Activated CD4-positive, alpha-beta T cell treated with anti-CD3 and anti-CD28 coated beads for 36 hours (primary cell): ENCODE measurements around the gene LAMA3. TPM values are rescaled to one million over a fixed set of nuclear protein-coding genes. Genes with fewer than 3 reads are reported as not detected.
"Not testable (repeated sequence)": the region's sequence is repeated elsewhere in the genome, so short reads cannot be mapped to it uniquely, and the experiment has no call there.

Source experiments
- ATAC-seq: fragments of 200-7000 bp; cut with Tn5 transposase; one replicate; pipeline ENCODE4 v1.10.0; 2021; ENCODE audit warnings: mild to moderate bottlenecking, moderate library complexity
- CTCF ChIA-PET: fragments of 350-600 bp; sonication (Branson Sonifier 250); formaldehyde crosslinking; loops from one replicate; lab custom pipeline; 2021; ENCODE audit warnings: antibody characterized with exemption; lab: Charles Lee
- POLR2A ChIA-PET: fragments of 350-600 bp; sonication (Branson Sonifier 250); formaldehyde crosslinking; loops from one replicate; lab custom pipeline; 2021; ENCODE audit warnings: antibody characterized with exemption, inconsistent platforms; lab: Charles Lee
- DNase-seq: peaks from one replicate; pipeline ENCODE4 v3.0.0-alpha.2; 2020
- H3K27ac Mint-ChIP-seq: one replicate; pipeline ENCODE4 v1.8.0; 2021; ENCODE audit warnings: mixed read lengths
- H3K27me3 Mint-ChIP-seq: one replicate; pipeline ENCODE4 v1.8.0; 2021; ENCODE audit warnings: mixed read lengths
- H3K36me3 Mint-ChIP-seq: one replicate; pipeline ENCODE4 v1.8.0; 2021; ENCODE audit warnings: low read depth, mixed read lengths
- H3K4me1 Mint-ChIP-seq: one replicate; pipeline ENCODE4 v1.8.0; 2021; ENCODE audit warnings: mixed read lengths
- H3K4me3 Mint-ChIP-seq: one replicate; pipeline ENCODE4 v1.8.0; 2021; ENCODE audit warnings: mild to moderate bottlenecking, moderate library complexity, mixed read lengths
- H3K9me3 Mint-ChIP-seq: one replicate; pipeline ENCODE4 v1.8.0; 2021; ENCODE audit warnings: low read depth, mixed read lengths
- intact Hi-C, 2 experiments: fragments of 100-400 bp; cut with DNase I in 1 of 2; cut with micrococcal nuclease in 1 of 2; formaldehyde crosslinking; loops; one replicate each; pipeline versions ENCODE4 v1.14.2 to v1.15.1; 2022 to 2024; cut with DNase I, micrococcal nuclease
- total RNA-seq, 2 experiments: library from RNA; stranded (reverse); gene quantifications; one replicate each; pipeline ENCODE4 v1.2.3, GENCODE V29; 2021

LAMA3 gene
- total RNA-seq, 2 experiments from 2014 or later, result 0.07 to 0.09 TPM

DNA sequence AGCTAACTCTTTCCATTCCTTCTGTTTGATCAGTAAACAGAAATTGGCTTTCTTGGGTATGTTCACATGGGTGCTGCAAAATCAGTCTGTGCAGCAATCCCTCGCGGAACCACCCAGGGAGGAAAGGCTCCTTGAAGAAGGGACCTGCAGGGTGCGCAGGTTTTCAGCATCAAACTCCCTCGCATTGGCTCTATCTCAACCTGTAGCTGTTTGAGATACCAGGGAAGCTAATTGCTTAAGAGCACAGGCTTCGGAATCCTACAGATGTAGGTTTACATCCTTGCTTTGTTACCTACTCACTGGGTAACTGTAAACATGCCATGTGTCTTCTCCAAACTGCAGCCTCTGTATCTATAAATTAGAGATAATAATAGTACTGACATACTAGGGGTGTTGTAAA is 43.2 kb downstream of the LAMA3 start:
- H3K4me3 Mint-ChIP-seq, result no peak overlapping the region
- ATAC-seq (no peak), DNase-seq (no peak)
- ChIA-PET CTCF (no interaction called here), POLR2A (no interaction called here)
- H3K4me1 Mint-ChIP-seq, result peaks cover 14% of the 10 kb centered on the region
- no peak overlapping the region for H3K27ac Mint-ChIP-seq
- intact Hi-C loops, result loop anchor here in 1 of 2 experiments (10.0 kb wide), 1 partner anchor 182 kb away; no protein-coding TSS in a partner anchor
- H3K27me3 Mint-ChIP-seq, result no peaks in the 10 kb centered on the region
- no peaks in the 10 kb centered on the region for H3K36me3 Mint-ChIP-seq
- no peaks in the 10 kb centered on the region for H3K9me3 Mint-ChIP-seq

DNA sequence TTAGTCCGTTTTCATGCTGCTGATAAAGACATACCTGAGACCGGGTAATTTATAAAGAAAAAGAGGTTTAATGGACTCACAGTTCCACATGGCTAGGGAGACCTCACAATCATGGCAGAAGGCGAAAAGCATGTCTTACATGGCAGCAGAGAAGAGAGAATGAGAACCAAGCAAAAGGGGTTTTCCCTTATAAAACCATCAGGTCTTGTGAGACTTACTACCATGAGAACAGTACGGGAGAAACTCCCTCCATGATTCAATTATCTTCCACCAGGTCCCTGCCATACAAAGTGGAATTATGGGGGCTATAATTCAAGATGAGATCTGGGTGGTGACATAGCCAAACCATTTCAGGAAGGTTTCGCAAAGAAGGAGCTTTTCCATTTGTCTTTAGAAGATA is 44.0 kb downstream of the LAMA3 start:
- POLR2A ChIA-PET, H3K27ac Mint-ChIP-seq, H3K36me3 Mint-ChIP-seq, CTCF ChIA-PET, DNase-seq, H3K4me3 Mint-ChIP-seq, H3K9me3 Mint-ChIP-seq, H3K27me3 Mint-ChIP-seq: not testable (repeated sequence)
- H3K4me1 Mint-ChIP-seq, result peaks cover 22% of the 10 kb centered on the region
- peak; percentile 30 for ATAC-seq
- intact Hi-C loops, result loop anchor here in 1 of 2 experiments (10.0 kb wide), 1 partner anchor 182 kb away; no protein-coding TSS in a partner anchor

DNA sequence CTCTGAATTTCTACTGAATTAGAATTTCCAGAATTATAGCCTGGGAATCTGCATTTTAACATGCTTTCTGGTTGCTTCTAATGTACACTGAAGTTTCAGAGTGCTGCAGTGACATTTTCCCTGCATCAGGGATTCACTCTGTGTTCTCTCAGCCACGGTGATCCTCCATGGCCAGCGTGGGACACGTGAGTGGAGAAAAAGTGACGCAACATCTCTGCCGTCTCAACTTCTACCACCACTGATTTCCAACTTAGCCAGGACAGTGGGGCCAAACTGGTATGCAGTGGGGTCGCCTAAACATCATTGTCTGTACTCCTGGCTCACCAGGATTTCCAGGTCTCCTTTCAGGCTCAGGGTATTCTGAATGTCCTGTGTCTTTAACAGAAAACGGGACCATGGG is 44.6 kb downstream of the LAMA3 start:
- no peak overlapping the region for H3K27ac Mint-ChIP-seq
- CTCF ChIA-PET, result no interaction called here
- DNase-seq, result no peak
- peaks cover 29% of the 10 kb centered on the region for H3K4me1 Mint-ChIP-seq
- H3K27me3 Mint-ChIP-seq, result peaks cover 3% of the 10 kb centered on the region
- H3K36me3 Mint-ChIP-seq, result no peaks in the 10 kb centered on the region
- ATAC-seq, result no peak
- H3K4me3 Mint-ChIP-seq, result no peak overlapping the region
- intact Hi-C loops, result loop anchor here in 1 of 2 experiments (10.0 kb wide), 1 partner anchor 181 kb away; no protein-coding TSS in a partner anchor
- POLR2A ChIA-PET, result no interaction called here
- no peaks in the 10 kb centered on the region for H3K9me3 Mint-ChIP-seq

GRCh38 chr18:23735021-23735464 is 45.8 kb downstream of the LAMA3 start:
- H3K27ac Mint-ChIP-seq, result no peak overlapping the region
- ChIA-PET CTCF (interaction anchor here (0.6 to 0.8 kb wide), 2 partner anchors 8 to 15 kb away, joined by 3 read pairs; no protein-coding TSS in a partner anchor), POLR2A (interaction anchor here (0.6 kb wide), 1 partner anchor 501 kb away, joined by 3 read pairs; no protein-coding TSS in a partner anchor)
- DNase-seq, result no peak
- H3K4me3 Mint-ChIP-seq, result no peak overlapping the region
- peak; percentile 65 for ATAC-seq
- peaks cover 34% of the 10 kb centered on the region for H3K4me1 Mint-ChIP-seq
- no peaks in the 10 kb centered on the region for H3K9me3 Mint-ChIP-seq
- peaks cover 5% of the 10 kb centered on the region for H3K27me3 Mint-ChIP-seq
- no peaks in the 10 kb centered on the region for H3K36me3 Mint-ChIP-seq
- intact Hi-C loops, result loop anchor here in 1 of 2 experiments (10.0 kb wide), 1 partner anchor 180 kb away; no protein-coding TSS in a partner anchor

DNA sequence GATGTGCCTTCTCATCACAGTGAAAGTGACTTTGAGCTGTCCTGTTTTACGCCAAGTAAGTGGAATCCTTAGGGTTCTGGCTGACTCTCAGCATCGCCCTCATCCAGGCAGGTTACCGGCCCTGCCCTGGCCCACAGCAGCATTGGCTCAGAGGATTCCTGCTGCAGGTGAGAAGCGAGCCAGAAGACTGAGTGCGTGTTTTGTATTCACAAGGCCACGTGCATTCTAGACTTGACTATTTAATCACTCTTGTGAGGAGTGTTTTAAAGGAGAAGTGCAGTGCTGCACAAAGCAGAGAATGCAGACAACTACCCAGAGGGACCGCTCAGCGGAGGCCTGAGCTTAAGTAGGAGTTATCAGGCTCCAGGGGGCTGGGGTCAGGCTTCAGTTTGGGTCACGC is 48.3 kb downstream of the LAMA3 start:
- intact Hi-C loops, result loop anchor here in 1 of 2 experiments (10.0 kb wide), 1 partner anchor 177 kb away; no protein-coding TSS in a partner anchor
- Mint-ChIP-seq H3K9me3 (no peaks in the 10 kb centered on the region), H3K27me3 (peaks cover 5% of the 10 kb centered on the region), H3K4me1 (peaks cover 36% of the 10 kb centered on the region), H3K27ac (no peak overlapping the region), H3K4me3 (no peak overlapping the region), H3K36me3 (no peaks in the 10 kb centered on the region)
- ChIA-PET CTCF (no interaction called here), POLR2A (no interaction called here)
- DNase-seq (no peak), ATAC-seq (no peak)

- ATAC-seq (no peak), DNase-seq (no peak)
- Mint-ChIP-seq H3K36me3 (no peaks in the 10 kb centered on the region), H3K9me3 (no peaks in the 10 kb centered on the region), H3K27me3 (peaks cover 5% of the 10 kb centered on the region), H3K27ac (no peak overlapping the region), H3K4me3 (no peak overlapping the region), H3K4me1 (peaks cover 34% of the 10 kb centered on the region)
- ChIA-PET POLR2A (no interaction called here), CTCF (interaction anchor here (0.7 kb wide), 1 partner anchor 145 kb away, joined by 3 read pairs; no protein-coding TSS in a partner anchor)
- intact Hi-C loops, result loop anchor here in 1 of 2 experiments (10.0 kb wide), 1 partner anchor 177 kb away; no protein-coding TSS in a partner anchor
These were observed 48.9 kb downstream of the LAMA3 start for GRCh38 chr18:23738151-23738550.

DNA sequence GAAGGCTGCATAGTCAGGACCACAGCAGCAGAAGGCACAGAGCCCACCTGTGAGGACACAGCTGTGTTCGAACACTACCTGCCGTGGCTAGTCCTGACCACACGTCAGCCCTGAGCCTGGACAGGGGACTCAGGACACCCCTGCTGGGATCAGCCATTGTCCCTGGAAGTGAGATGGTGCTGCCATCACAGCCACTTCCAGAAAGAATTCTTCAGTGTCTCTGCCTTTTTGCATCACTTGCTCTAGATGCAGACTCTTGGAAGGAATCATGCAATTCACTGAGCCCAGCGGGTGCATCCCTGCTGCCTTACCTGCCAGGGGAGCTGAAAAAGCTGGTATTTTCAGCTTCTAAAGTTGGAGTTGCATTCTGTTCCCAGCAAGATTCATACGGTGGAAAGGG is 49.3 kb downstream of the LAMA3 start:
- no peak overlapping the region for H3K27ac Mint-ChIP-seq
- H3K9me3 Mint-ChIP-seq, result no peaks in the 10 kb centered on the region
- ChIA-PET POLR2A (no interaction called here), CTCF (interaction anchor here (0.7 kb wide), 1 partner anchor 145 kb away, joined by 3 read pairs; no protein-coding TSS in a partner anchor)
- H3K4me1 Mint-ChIP-seq, result peaks cover 30% of the 10 kb centered on the region
- H3K27me3 Mint-ChIP-seq, result peaks cover 5% of the 10 kb centered on the region
- H3K36me3 Mint-ChIP-seq, result no peaks in the 10 kb centered on the region
- H3K4me3 Mint-ChIP-seq, result no peak overlapping the region
- ATAC-seq, result no peak
- intact Hi-C loops, result loop anchor here in 1 of 2 experiments (10.0 kb wide), 1 partner anchor 176 kb away; no protein-coding TSS in a partner anchor
- no peak for DNase-seq

DNA sequence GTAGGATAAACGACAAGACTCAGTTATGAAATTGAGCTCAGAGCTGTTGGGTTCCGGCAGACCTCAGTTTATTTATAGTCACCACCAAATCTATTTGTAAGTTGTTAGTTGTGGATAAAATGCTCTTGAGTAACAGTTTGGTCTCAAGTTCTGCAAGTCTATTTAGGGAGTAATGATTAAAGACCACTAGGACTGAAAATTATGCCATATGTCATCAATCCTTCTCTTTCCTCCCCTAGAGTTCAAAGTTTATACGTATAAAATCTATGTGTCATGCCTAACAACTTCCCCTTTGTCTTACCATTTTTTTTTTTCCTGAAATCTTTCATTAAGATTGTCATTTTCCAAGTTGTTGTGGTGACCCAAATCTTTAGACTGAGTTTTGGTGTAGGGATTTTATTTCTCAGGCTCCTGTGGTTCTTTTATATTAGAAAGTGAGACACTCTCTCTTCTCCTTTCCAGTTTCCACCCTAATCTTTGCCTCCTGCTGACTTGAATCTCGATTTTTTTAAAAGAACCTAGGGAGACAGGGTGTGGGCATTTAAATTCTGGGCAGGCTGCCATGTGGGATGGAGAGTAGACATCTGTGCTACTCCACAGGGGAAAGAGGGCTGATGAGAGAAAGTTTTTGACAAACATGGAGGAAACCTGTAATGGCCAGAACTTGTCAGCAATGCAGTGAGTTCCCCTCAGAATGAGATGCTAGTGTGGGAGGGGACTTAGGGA is 51.0 kb downstream of the LAMA3 start:
- peaks cover 7% of the 10 kb centered on the region for H3K27me3 Mint-ChIP-seq
- intact Hi-C loops, result no loop called here
- H3K9me3 Mint-ChIP-seq, result no peaks in the 10 kb centered on the region
- no peak for ATAC-seq
- ChIA-PET CTCF (interaction anchor here (0.6 to 0.8 kb wide), 2 partner anchors 12 to 30 kb away, joined by 3 to 6 read pairs; no protein-coding TSS in a partner anchor), POLR2A (no interaction called here)
- H3K36me3 Mint-ChIP-seq, result no peaks in the 10 kb centered on the region
- no peak overlapping the region for H3K27ac Mint-ChIP-seq
- no peak overlapping the region for H3K4me3 Mint-ChIP-seq
- peaks cover 27% of the 10 kb centered on the region for H3K4me1 Mint-ChIP-seq
- no peak for DNase-seq

DNA sequence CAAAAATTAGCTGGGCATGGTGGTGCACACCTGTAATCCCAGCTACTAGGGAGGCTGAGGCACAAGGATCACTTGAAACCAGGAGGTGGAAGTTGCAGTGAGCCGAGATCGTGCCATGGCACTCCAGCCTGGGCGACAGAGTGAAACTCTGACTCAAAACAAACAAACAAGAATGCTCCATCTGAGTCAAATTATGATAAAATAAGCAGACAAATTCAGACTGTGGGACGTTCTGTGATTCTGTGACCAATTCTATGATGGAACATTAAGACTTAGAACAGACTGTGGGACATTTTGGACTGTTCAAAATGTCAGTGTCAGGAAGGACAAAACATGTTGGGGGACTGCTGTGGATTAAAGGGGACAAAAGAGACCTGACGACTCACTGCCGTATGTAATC is 52.7 kb downstream of the LAMA3 start:
- H3K36me3 Mint-ChIP-seq, POLR2A ChIA-PET, H3K9me3 Mint-ChIP-seq, DNase-seq, H3K27me3 Mint-ChIP-seq, intact Hi-C loops, H3K4me3 Mint-ChIP-seq, H3K27ac Mint-ChIP-seq, CTCF ChIA-PET: not testable (repeated sequence)
- peaks cover 22% of the 10 kb centered on the region for H3K4me1 Mint-ChIP-seq
- ATAC-seq, result peak; percentile 53

- intact Hi-C loops, result no loop called here
- Mint-ChIP-seq H3K27me3 (peaks cover 8% of the 10 kb centered on the region), H3K27ac (no peak overlapping the region), H3K4me3 (no peak overlapping the region), H3K36me3 (no peaks in the 10 kb centered on the region), H3K9me3 (no peaks in the 10 kb centered on the region), H3K4me1 (peaks cover 8% of the 10 kb centered on the region)
- DNase-seq (no peak), ATAC-seq (no peak)
- CTCF ChIA-PET, result interaction anchor here (0.6 to 1.5 kb wide), 2 partner anchors 9 to 733 kb away, joined by 3 read pairs; no protein-coding TSS in a partner anchor
- POLR2A ChIA-PET, result interaction anchor here (0.6 kb wide), 1 partner anchor 125 kb away, joined by 6 read pairs; no protein-coding TSS in a partner anchor
These were observed 54.6 kb downstream of the LAMA3 start for GRCh38 chr18:23743733-23744333.

DNA sequence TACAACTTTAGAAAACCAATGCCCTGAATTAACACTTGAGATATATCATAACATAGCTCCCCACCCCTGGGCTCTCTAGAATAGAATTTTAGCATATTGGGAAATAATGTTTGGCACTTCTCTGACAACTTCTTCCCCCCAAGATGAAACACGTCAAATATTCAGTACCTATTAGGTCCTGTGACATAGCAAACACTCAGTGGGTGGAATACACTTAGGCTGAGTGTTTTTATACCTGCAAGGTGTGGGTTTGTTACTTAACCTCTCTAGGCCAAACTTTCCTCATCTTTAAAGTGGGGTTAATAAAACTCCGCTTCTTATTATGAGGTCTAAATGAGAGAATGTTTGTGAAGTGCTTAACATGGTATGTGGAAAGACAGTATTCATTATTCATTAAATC is 56.1 kb downstream of the LAMA3 start:
- POLR2A ChIA-PET, result no interaction called here
- Mint-ChIP-seq H3K4me3 (no peak overlapping the region), H3K9me3 (peaks cover 3% of the 10 kb centered on the region), H3K27ac (no peak overlapping the region), H3K27me3 (peaks cover 6% of the 10 kb centered on the region), H3K4me1 (peaks cover 2% of the 10 kb centered on the region), H3K36me3 (no peaks in the 10 kb centered on the region)
- intact Hi-C loops, result no loop called here
- ATAC-seq (no peak), DNase-seq (no peak)
- CTCF ChIA-PET, result no interaction called here
